ENCODE measurements around the gene TMED1. TPM values are rescaled to one million over a fixed set of nuclear protein-coding genes. Genes with fewer than 3 reads are reported as not detected.

The TMED1 gene
- polyA plus RNA-seq, 4 donors = 42.8 to 57.6 (median 48.4) TPM

Other genes with a start within 250 kb of the TMED1 start
- gene AP1M2, start 248.9 kb downstream of the TMED1 start, polyA plus RNA-seq (ENCODE audit: insufficient read length in 4 of 4) = 10 to 100 TPM in 3 of 4 donors, 1 to 10 TPM in 1; 1.7 to 60.2 (median 43.2) TPM
- 100 to 1,000 TPM; 134 to 211 (median 197) TPM for gene SLC44A2, start 210.7 kb downstream of the TMED1 start, polyA plus RNA-seq (ENCODE audit: insufficient read length in 4 of 4)
- gene ILF3, start 181.9 kb downstream of the TMED1 start, polyA plus RNA-seq (ENCODE audit: insufficient read length in 4 of 4) = 100 to 1,000 TPM; 209 to 347 (median 284) TPM
- 10 to 100 TPM; 37.0 to 80.4 (median 42.7) TPM for gene QTRT1, start 134.8 kb downstream of the TMED1 start, polyA plus RNA-seq (ENCODE audit: insufficient read length in 4 of 4)
- 100 to 1,000 TPM in 3 of 4 donors, 10 to 100 TPM in 1; 68.8 to 166 (median 125) TPM for gene DNM2, start 118.1 kb downstream of the TMED1 start, polyA plus RNA-seq (ENCODE audit: insufficient read length in 4 of 4)
- gene C19orf38, start 12.2 kb upstream of the TMED1 start, polyA plus RNA-seq (ENCODE audit: insufficient read length in 4 of 4) = 1 to 10 TPM; 1.9 to 4.7 (median 2.2) TPM
- 10 to 100 TPM; 42.8 to 54.5 (median 48.5) TPM for gene CARM1, start 35.3 kb upstream of the TMED1 start, polyA plus RNA-seq (ENCODE audit: insufficient read length in 4 of 4)
- 10 to 100 TPM; 36.7 to 54.7 (median 38.9) TPM for gene YIPF2, start 92.4 kb upstream of the TMED1 start, polyA plus RNA-seq (ENCODE audit: insufficient read length in 4 of 4)
- 10 to 100 TPM; 17.5 to 33.6 (median 26.4) TPM for gene TIMM29, start 92.6 kb upstream of the TMED1 start, polyA plus RNA-seq (ENCODE audit: insufficient read length in 4 of 4)
- gene SMARCA4, start 124.8 kb upstream of the TMED1 start, polyA plus RNA-seq (ENCODE audit: insufficient read length in 4 of 4) = 100 to 1,000 TPM in 3 of 4 donors, 10 to 100 TPM in 1; 75.6 to 163 (median 148) TPM

All from left renal pelvis (tissue), 4 donors.